Activated CD4-positive, alpha-beta T cell treated with anti-CD3 and anti-CD28 coated beads, Interleukin-2, amount 10 ng/mL, durations not matched to agents 7 days and 5 days (primary cell): ENCODE data around the gene COL23A1. TPM values are rescaled to one million over a fixed set of nuclear protein-coding genes. Genes with fewer than 3 reads are reported as not detected.
"Not testable (repeated sequence)": the region's sequence is repeated elsewhere in the genome, so short reads cannot be mapped to it uniquely, and the experiment has no call there.

Experiments
- CTCF ChIA-PET: fragments of 350-600 bp; sonication (Branson Sonifier 250); formaldehyde crosslinking; loops from one replicate; lab custom pipeline; 2021; ENCODE audit warnings: antibody characterized with exemption; lab: Charles Lee
- POLR2A ChIA-PET: fragments of 350-600 bp; sonication (Branson Sonifier 250); formaldehyde crosslinking; loops from one replicate; lab custom pipeline; 2021; ENCODE audit warnings: antibody characterized with exemption; lab: Charles Lee
- DNase-seq: peaks from one replicate; pipeline ENCODE4 v3.0.0-alpha.2; 2020
- H3K27ac Mint-ChIP-seq: one replicate; pipeline ENCODE4 v1.8.0; 2021; ENCODE audit warnings: mild to moderate bottlenecking, moderate library complexity, mixed read lengths
- H3K27me3 Mint-ChIP-seq: one replicate; pipeline ENCODE4 v1.8.0; 2021; ENCODE audit warnings: mixed read lengths
- H3K36me3 Mint-ChIP-seq: one replicate; pipeline ENCODE4 v1.8.0; 2021; ENCODE audit warnings: low read depth, mixed read lengths
- H3K4me1 Mint-ChIP-seq: one replicate; pipeline ENCODE4 v1.8.0; 2021; ENCODE audit warnings: mixed read lengths
- H3K4me3 Mint-ChIP-seq: one replicate; pipeline ENCODE4 v1.8.0; 2021; ENCODE audit warnings: mild to moderate bottlenecking, moderate library complexity, mixed read lengths
- H3K9me3 Mint-ChIP-seq: one replicate; pipeline ENCODE4 v1.8.0; 2021; ENCODE audit warnings: mixed read lengths
- total RNA-seq, 2 experiments: library from RNA; stranded (reverse); gene quantifications; one replicate each; pipeline ENCODE4 v1.2.3, GENCODE V29; 2021

The COL23A1 gene
- total RNA-seq, 2 experiments from 2014 or later, result 0.27 TPM; not detected in 1

DNA sequence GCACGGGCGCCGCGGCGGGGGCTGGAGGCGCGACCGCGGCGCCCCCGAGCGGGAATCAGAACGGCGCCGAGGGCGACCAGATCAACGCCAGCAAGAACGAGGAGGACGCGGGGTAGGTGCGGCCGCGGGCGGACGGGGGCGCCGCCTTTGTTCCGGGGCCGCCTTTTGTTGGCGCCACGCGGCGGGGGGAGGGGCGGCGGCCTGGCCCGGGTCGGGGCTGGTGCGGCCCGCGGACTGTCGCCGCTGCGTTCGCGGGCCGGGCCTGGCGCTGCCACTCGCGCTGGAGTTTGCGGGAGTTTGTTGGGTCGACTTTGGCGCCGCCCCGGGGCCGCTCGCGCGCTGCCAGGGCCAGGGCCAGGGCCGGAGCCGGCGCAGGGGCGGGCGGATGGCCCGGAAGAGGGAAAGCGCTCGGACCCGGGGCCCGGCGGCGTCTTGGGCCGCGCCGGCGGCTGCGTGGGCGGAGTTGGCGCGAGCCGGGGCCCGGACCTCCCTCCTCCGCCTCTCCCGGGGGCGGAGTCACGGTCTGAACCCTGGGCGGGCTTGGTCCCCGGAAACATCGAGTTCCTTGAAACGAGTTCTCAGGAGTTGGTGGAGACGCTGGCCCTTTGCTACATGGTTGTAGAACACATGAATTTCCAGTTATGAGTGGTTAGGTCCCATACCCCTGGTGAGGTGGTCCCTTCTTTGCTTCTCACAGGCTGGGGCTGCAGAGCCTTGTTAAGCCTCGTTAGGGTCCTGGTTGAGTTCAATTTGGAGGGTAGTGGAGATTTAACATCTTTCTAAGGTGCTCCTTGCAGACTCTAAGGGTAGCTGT lies 385.1 kb downstream of the COL23A1 start:
- Mint-ChIP-seq H3K27me3 (peaks cover 2% of the 10 kb centered on the region), H3K4me3 (peak overlapping the region; percentile 97), H3K36me3 (peaks cover 50% of the 10 kb centered on the region), H3K27ac (peak overlapping the region; percentile 80), H3K9me3 (no peaks in the 10 kb centered on the region), H3K4me1 (peaks cover 42% of the 10 kb centered on the region)
- DNase-seq, result peak; percentile 82
- ChIA-PET POLR2A (no interaction called here), CTCF (interaction anchor here (1.0 to 1.3 kb wide), 3 partner anchors 10 to 84 kb away, joined by 3 read pairs; no protein-coding TSS in a partner anchor)

DNA sequence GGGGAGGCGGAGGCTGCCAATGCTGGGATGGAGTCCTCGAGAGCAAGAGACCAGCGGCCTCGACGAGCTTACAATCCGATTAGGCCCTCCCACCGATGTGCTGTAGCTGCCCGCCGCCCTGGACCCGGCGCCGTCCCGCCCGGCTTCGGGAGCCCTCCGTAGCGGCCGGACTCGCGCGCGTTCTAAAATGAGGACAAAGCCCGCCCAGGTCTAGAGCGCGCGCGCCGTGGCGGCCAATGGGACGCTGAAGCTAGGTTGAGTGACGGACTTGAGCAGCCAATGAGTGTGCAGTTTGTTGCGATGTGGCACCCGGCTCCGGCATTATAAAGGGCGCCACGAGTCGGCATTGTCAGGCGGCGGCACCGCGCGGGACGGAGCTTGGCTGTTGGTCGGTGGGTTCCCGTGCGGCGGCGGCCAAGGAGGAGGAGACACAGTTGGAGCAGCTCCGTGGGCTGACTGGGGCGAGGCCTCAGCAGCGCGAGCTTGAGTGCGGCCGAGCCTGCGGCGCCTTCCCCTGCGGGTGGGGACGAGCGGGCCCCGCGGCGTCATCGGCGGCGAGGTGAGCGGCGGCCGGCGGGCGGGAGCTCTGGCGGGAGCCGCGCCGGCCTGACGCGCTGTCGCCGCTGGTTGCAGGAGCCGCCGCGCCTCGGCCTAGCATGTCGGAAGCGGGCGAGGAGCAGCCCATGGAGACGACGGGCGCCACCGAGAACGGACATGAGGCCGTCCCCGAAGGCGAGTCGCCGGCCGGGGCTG lies 385.8 kb downstream of the COL23A1 start, which contains the start of gene HNRNPAB:
HNRNPAB (plus strand) TSS at position 352 of the 753 bp plus-strand sequence; CDS start at position 657, 305 bp downstream.
- no peaks in the 10 kb centered on the region for H3K9me3 Mint-ChIP-seq
- ChIA-PET POLR2A (no interaction called here), CTCF (interaction anchor here (1.0 to 1.3 kb wide), 3 partner anchors 11 to 84 kb away, joined by 3 read pairs; no protein-coding TSS in a partner anchor)
- H3K27me3 Mint-ChIP-seq, result peaks cover 2% of the 10 kb centered on the region
- peak; percentile 95 for DNase-seq
- H3K36me3 Mint-ChIP-seq, result peaks cover 42% of the 10 kb centered on the region
- H3K4me3 Mint-ChIP-seq, result peak within 1 kb of the TSS; percentile 97
- peak within 1 kb of the TSS; percentile 98 for H3K27ac Mint-ChIP-seq
- peaks cover 40% of the 10 kb centered on the region for H3K4me1 Mint-ChIP-seq

DNA sequence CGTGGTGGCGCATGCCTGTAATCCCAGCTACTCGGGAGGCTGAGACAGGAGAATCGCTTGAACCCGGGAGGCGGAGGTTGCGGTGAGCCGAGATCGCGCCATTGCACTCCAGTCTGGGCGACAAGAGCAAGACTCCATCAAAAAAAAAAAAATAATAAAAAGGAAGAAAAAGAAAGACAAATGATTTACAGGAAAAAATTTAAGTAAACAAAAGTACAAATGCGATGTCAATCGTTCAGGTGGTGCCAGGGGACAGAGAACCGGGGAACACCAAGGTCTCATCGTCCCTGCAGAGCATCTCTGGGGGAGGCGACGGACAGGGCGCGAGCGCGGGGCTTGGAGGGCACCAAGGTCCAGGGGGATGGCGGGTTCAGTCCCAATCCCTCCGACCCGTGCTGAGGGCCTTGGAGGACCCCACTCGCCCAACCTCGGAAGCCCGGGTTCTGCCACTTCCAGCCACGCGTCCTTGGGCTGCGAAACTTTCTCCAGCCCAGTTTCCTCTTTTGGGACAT lies 386.5 kb downstream of the COL23A1 start:
- ChIA-PET CTCF (interaction anchor here (1.0 to 1.3 kb wide), 3 partner anchors 12 to 83 kb away, joined by 3 read pairs; no protein-coding TSS in a partner anchor), POLR2A (no interaction called here)
- H3K4me1 Mint-ChIP-seq, result peaks cover 35% of the 10 kb centered on the region
- H3K4me3 Mint-ChIP-seq, result peak overlapping the region; percentile 97
- peak; percentile 25 for DNase-seq
- peaks cover 36% of the 10 kb centered on the region for H3K36me3 Mint-ChIP-seq
- no peaks in the 10 kb centered on the region for H3K9me3 Mint-ChIP-seq
- H3K27ac Mint-ChIP-seq, result peak overlapping the region; percentile 98
- H3K27me3 Mint-ChIP-seq, result peaks cover 2% of the 10 kb centered on the region

- no peaks in the 10 kb centered on the region for H3K9me3 Mint-ChIP-seq
- no peak overlapping the region for H3K27ac Mint-ChIP-seq
- ChIA-PET POLR2A (interaction anchor here (0.7 kb wide), 1 partner anchor 19 kb away, joined by 3 read pairs; no protein-coding TSS in a partner anchor), CTCF (no interaction called here)
- H3K4me3 Mint-ChIP-seq, result peak overlapping the region; percentile 58
- peaks cover 26% of the 10 kb centered on the region for H3K4me1 Mint-ChIP-seq
- H3K27me3 Mint-ChIP-seq, result peaks cover 2% of the 10 kb centered on the region
- DNase-seq, result no peak
- peaks cover 25% of the 10 kb centered on the region for H3K36me3 Mint-ChIP-seq
Observed at GRCh38 chr5:178202541-178202940, 387.7 kb downstream of the COL23A1 start.

DNA sequence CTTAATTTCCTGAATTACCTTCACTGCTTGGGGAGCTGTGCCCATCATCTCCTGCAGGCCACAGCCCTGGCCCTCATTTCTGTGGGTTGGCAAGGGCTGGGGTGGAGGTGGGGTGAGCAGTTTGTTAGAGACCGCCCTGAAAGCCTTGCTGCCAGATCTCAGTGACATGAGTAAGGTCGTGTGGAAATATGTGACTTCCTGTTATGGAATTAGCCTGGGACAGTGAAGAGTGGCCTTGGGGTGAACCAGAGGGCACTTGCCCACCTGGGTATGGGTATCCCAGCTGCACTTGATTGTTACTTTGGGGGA lies 388.3 kb downstream of the COL23A1 start:
- H3K4me3 Mint-ChIP-seq, result no peak overlapping the region
- no peak for DNase-seq
- CTCF ChIA-PET, result no interaction called here
- peaks cover 19% of the 10 kb centered on the region for H3K36me3 Mint-ChIP-seq
- POLR2A ChIA-PET, result no interaction called here
- no peaks in the 10 kb centered on the region for H3K9me3 Mint-ChIP-seq
- H3K4me1 Mint-ChIP-seq, result peaks cover 20% of the 10 kb centered on the region
- H3K27ac Mint-ChIP-seq, result no peak overlapping the region
- H3K27me3 Mint-ChIP-seq, result peaks cover 2% of the 10 kb centered on the region

GRCh38 chr5:178201221-178201926 lies 388.8 kb downstream of the COL23A1 start:
- no peak overlapping the region for H3K27ac Mint-ChIP-seq
- peaks cover 14% of the 10 kb centered on the region for H3K36me3 Mint-ChIP-seq
- DNase-seq, result no peak
- POLR2A ChIA-PET, result no interaction called here
- H3K9me3 Mint-ChIP-seq, result no peaks in the 10 kb centered on the region
- H3K4me3 Mint-ChIP-seq, result no peak overlapping the region
- peaks cover 2% of the 10 kb centered on the region for H3K27me3 Mint-ChIP-seq
- CTCF ChIA-PET, result interaction anchor here (0.6 to 0.8 kb wide), 2 partner anchors 37 to 1197 kb away, joined by 3 read pairs; no protein-coding TSS in a partner anchor
- H3K4me1 Mint-ChIP-seq, result peaks cover 15% of the 10 kb centered on the region

- Mint-ChIP-seq H3K4me3 (no peak overlapping the region), H3K27ac (no peak overlapping the region), H3K36me3 (peaks cover 3% of the 10 kb centered on the region), H3K27me3 (peaks cover 6% of the 10 kb centered on the region), H3K9me3 (no peaks in the 10 kb centered on the region), H3K4me1 (peaks cover 7% of the 10 kb centered on the region)
- POLR2A ChIA-PET, result no interaction called here
- CTCF ChIA-PET, result no interaction called here
- no peak for DNase-seq
Observed at GRCh38 chr5:178199581-178200434, 390.4 kb downstream of the COL23A1 start.

DNA sequence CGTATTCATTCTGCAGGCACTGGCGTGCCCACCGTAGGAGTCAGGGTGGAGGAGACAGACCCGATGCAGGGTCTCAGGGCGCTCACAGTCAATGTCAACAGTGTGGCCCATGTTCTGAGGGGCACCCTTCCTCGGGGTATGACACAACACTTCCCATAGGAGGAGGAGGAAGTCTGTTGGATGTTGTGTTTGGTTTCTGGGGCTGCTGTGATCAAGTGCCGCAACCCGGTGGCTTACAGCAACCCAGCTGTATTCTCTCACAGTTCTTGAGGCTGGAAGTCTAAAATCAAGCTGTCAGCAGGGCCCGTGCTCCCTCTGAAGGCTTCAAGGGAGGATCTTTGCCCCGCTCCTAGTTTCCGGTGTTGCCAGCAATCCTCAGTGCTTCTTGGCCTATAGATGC lies 391.5 kb downstream of the COL23A1 start:
- Mint-ChIP-seq H3K36me3 (no peaks in the 10 kb centered on the region), H3K27me3 (peaks cover 10% of the 10 kb centered on the region), H3K9me3 (no peaks in the 10 kb centered on the region), H3K27ac (no peak overlapping the region), H3K4me1 (peaks cover 12% of the 10 kb centered on the region), H3K4me3 (no peak overlapping the region)
- ChIA-PET POLR2A (no interaction called here), CTCF (no interaction called here)
- DNase-seq, result no peak

- H3K4me1 Mint-ChIP-seq, result peaks cover 17% of the 10 kb centered on the region
- POLR2A ChIA-PET, H3K9me3 Mint-ChIP-seq, H3K4me3 Mint-ChIP-seq, H3K36me3 Mint-ChIP-seq, CTCF ChIA-PET, H3K27ac Mint-ChIP-seq, DNase-seq: not testable (repeated sequence)
- peaks cover 15% of the 10 kb centered on the region for H3K27me3 Mint-ChIP-seq
Observed at GRCh38 chr5:178198151-178198550, 392.0 kb downstream of the COL23A1 start.

DNA sequence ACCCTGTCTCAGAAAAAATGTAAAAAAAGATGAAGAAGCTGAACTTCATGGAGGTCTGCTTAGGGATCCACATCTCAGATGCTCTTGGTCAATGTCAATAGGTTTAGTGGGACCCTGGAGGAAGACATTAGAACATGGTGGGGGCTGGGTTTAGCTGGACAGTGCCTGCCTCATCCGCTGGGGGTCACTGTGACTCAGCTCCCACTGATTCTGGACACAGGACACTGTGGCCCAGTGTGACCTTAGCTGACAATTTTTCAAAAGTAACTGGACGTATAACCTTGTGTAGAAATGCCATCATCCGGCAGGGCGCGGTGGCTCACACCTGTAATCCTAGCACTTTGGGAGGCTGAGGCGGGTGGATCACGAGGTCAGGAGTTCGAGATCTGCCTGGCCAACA lies 393.2 kb downstream of the COL23A1 start:
- no peak for DNase-seq
- no peaks in the 10 kb centered on the region for H3K36me3 Mint-ChIP-seq
- POLR2A ChIA-PET, result no interaction called here
- CTCF ChIA-PET, result no interaction called here
- H3K4me1 Mint-ChIP-seq, result peaks cover 12% of the 10 kb centered on the region
- H3K4me3 Mint-ChIP-seq, result no peak overlapping the region
- peaks cover 18% of the 10 kb centered on the region for H3K27me3 Mint-ChIP-seq
- H3K9me3 Mint-ChIP-seq, result no peaks in the 10 kb centered on the region
- H3K27ac Mint-ChIP-seq, result no peak overlapping the region

GRCh38 chr5:178196281-178196812 lies 393.8 kb downstream of the COL23A1 start:
- Mint-ChIP-seq H3K4me3 (no peak overlapping the region), H3K4me1 (peaks cover 12% of the 10 kb centered on the region), H3K9me3 (no peaks in the 10 kb centered on the region), H3K36me3 (no peaks in the 10 kb centered on the region), H3K27ac (no peak overlapping the region), H3K27me3 (peaks cover 18% of the 10 kb centered on the region)
- CTCF ChIA-PET, result no interaction called here
- DNase-seq, result no peak
- POLR2A ChIA-PET, result no interaction called here
